Endothelial cell (in vitro differentiated cells): Measurements from ENCODE around the gene TANGO6. TPM values are rescaled to one million over a fixed set of nuclear protein-coding genes. Genes with fewer than 3 reads are reported as not detected.
"Not testable (repeated sequence)": the region's sequence is repeated elsewhere in the genome, so short reads cannot be mapped to it uniquely, and the experiment has no call there.

Experiments used
- DNase-seq: peaks from one replicate; pipeline ENCODE4 v3.0.0; 2021; ENCODE audit warnings: low spot score
- H3K27ac Mint-ChIP-seq: one replicate; pipeline ENCODE4 v1.8.0; 2021; ENCODE audit warnings: mixed read lengths, inconsistent platforms; ENCODE audit not compliant: unreplicated experiment
- H3K27me3 Mint-ChIP-seq: one replicate; pipeline ENCODE4 v1.8.0; 2021; ENCODE audit warnings: mild to moderate bottlenecking, moderate library complexity, mixed read lengths, inconsistent platforms; ENCODE audit not compliant: unreplicated experiment
- H3K36me3 Mint-ChIP-seq: one replicate; pipeline ENCODE4 v1.8.0; 2021; ENCODE audit warnings: mild to moderate bottlenecking, low read depth, mixed read lengths, inconsistent platforms; ENCODE audit not compliant: unreplicated experiment
- H3K4me1 Mint-ChIP-seq: one replicate; pipeline ENCODE4 v1.8.0; 2021; ENCODE audit warnings: mild to moderate bottlenecking, mixed read lengths, inconsistent platforms; ENCODE audit not compliant: unreplicated experiment
- H3K4me3 Mint-ChIP-seq: one replicate; pipeline ENCODE4 v1.8.0; 2021; ENCODE audit warnings: mild to moderate bottlenecking, mixed read lengths, inconsistent platforms; ENCODE audit not compliant: unreplicated experiment
- H3K9me3 Mint-ChIP-seq: one replicate; pipeline ENCODE4 v1.8.0; 2021; ENCODE audit warnings: mixed read lengths, inconsistent platforms; ENCODE audit not compliant: unreplicated experiment
- CTCF ChIP-seq: fragments of 200-600 bp; sonication (generic); IDR thresholded peaks from one replicate; pipeline ENCODE4 v1.5.0; 2021; ENCODE audit warnings: antibody characterized with exemption; ENCODE audit not compliant: unreplicated experiment
- total RNA-seq: library from RNA; stranded (reverse); fragmentation: NEBNext Ultra II Directional; extraction: Animal tissue kit (Norgen Biotek cat#: 25700); gene quantifications from one replicate; pipeline ENCODE4 v1.2.1, GENCODE V29; 2021; ENCODE audit not compliant: unreplicated experiment

Gene TANGO6
- total RNA-seq, 1 donor from 2014 or later = 10.4 TPM

- Mint-ChIP-seq H3K9me3 (no peaks in the 10 kb centered on the region), H3K27ac (no peak overlapping the region), H3K36me3 (no peaks in the 10 kb centered on the region), H3K4me3 (no peak overlapping the region), H3K4me1 (no peaks in the 10 kb centered on the region), H3K27me3 (no peaks in the 10 kb centered on the region)
- DNase-seq = no peak
- no peak for TF ChIP-seq CTCF
Observed at GRCh38 chr16:69049146-69049545, 205.8 kb downstream of the TANGO6 start.

DNA sequence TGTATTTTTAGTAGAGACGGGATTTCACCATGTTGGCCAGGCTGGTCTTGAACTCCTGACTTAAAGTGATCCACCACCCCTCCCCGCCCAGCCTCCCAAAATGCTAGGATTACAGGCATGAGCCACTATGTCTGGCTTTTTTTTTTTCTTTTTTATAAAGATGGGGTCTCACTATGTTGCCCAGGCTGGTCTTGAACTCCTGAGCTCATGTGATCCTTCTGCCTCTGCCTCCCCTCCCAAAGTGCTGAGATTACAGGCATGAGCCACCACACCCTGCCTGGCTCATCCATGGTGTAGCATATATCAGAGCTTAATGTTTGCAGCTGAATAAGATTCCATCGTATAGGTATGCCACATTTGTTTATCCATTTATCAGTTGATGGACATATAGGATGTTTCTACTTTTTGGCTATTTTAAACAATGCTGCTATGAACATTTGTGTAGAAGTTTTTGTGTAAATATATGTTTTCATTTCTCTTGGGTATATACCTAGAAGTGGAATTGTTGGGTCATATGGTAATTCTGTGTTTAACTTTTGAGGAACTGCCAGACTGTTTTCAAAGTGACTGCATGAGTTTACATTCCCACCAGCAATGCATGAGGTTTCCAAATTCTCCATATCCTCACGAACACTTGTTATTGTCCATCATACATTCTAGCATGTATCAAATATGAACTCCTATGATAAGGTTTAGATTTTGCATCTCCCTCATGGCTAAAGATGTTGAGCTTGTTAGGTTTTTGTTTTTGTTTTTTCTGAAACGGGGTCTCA lies 206.5 kb downstream of the TANGO6 start:
- TF ChIP-seq CTCF = no peak
- Mint-ChIP-seq H3K36me3 (no peaks in the 10 kb centered on the region), H3K4me3 (no peak overlapping the region), H3K27ac (no peak overlapping the region), H3K27me3 (no peaks in the 10 kb centered on the region), H3K4me1 (no peaks in the 10 kb centered on the region), H3K9me3 (no peaks in the 10 kb centered on the region)
- no peak for DNase-seq

DNA sequence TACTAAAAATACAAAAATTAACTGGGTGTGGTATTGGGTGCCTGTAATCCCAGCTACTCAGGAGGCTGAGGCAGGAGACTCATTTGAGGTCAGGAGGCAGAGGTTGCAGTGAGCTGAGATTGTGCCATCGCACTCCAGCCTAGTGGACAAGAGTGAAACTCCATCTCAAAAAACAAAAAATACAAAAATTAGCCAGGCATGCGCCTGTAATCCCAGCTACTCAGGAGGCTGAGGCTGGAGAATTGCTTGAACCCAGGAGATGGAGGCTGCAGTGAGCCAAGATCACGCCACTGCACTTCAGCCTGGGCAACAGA lies 208.1 kb downstream of the TANGO6 start:
- not testable (repeated sequence) for H3K4me1 Mint-ChIP-seq, H3K36me3 Mint-ChIP-seq, H3K4me3 Mint-ChIP-seq, DNase-seq, H3K27me3 Mint-ChIP-seq, H3K27ac Mint-ChIP-seq, H3K9me3 Mint-ChIP-seq
- peak; percentile 36 for TF ChIP-seq CTCF

DNA sequence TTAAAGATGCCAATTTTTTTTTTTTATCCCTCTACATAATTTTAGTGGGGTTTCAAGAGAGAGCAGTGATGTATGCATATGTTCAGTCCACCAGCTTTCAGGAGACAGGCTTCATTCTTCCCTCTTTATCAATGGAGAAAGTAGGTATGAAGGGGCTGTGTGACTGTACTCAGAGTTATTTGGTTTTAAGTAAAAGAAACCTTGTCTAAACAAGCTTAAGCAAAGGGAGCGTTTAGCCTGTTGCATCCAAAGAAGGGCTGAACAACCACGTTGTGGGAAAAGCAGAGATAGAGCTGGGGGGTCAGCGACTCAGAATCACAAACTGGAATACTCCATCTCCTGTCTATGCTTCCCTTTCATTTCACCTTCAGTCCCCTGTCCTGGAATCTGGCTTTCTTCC lies 211.7 kb downstream of the TANGO6 start:
- H3K27me3 Mint-ChIP-seq = no peaks in the 10 kb centered on the region

More for the DNA sequence above, 211.7 kb downstream of the TANGO6 start:
- H3K36me3 Mint-ChIP-seq = no peaks in the 10 kb centered on the region
- H3K4me1 Mint-ChIP-seq = peaks cover 11% of the 10 kb centered on the region
- no peaks in the 10 kb centered on the region for H3K9me3 Mint-ChIP-seq
- no peak overlapping the region for H3K4me3 Mint-ChIP-seq
- DNase-seq = no peak
- no peak for TF ChIP-seq CTCF
- no peak overlapping the region for H3K27ac Mint-ChIP-seq
